Head of caudate nucleus (tissue), 42 donors: Measurements from ENCODE around the gene TOMT.

Experiments
- DNase-seq, 42 donors: peaks; one replicate each; pipeline versions ENCODE4 v3.0.0 to v3.0.0-alpha.2; 2020 to 2021; ENCODE audit warnings: mixed read lengths in 7 of 42
- intact Hi-C: fragments of 100-400 bp; cut with DNase I; formaldehyde crosslinking; loops from one replicate; pipeline ENCODE4 v1.15.0; 2022

TOMT gene

GRCh38 chr11:72084076-72084475 is 21.6 kb upstream of the TOMT start:
- intact Hi-C loops = no loop called here

GRCh38 chr11:72084965-72085364 is 20.8 kb upstream of the TOMT start:
- no peak for DNase-seq
- intact Hi-C loops = no loop called here

More at GRCh38 chr11:72084076-72084475, 21.6 kb upstream of the TOMT start:
- no peak for DNase-seq

- DNase-seq = peak in 31 of 42 donors; percentile 7 to 82 (median 48)
- intact Hi-C loops = no loop called here
These were observed 19.9 kb upstream of the TOMT start for GRCh38 chr11:72085621-72086351.

GRCh38 chr11:72088076-72088808 is 17.5 kb upstream of the TOMT start:
- intact Hi-C loops = no loop called here
- DNase-seq = no peak

- intact Hi-C loops = loop anchor here (5.0 kb wide), 1 partner anchor 64 kb away; no protein-coding TSS in a partner anchor
- DNase-seq = peak; percentile 47 to 91 (median 76)
These were observed 14.4 kb upstream of the TOMT start for GRCh38 chr11:72091292-72091691.

GRCh38 chr11:72098741-72099140 is 7.0 kb upstream of the TOMT start:
- intact Hi-C loops = no loop called here

GRCh38 chr11:72100009-72100408 is 5.7 kb upstream of the TOMT start:
- intact Hi-C loops = no loop called here
- DNase-seq = no peak

More at GRCh38 chr11:72098741-72099140, 7.0 kb upstream of the TOMT start:
- DNase-seq = no peak

GRCh38 chr11:72100462-72100861 is 5.3 kb upstream of the TOMT start:
- intact Hi-C loops = no loop called here
- DNase-seq = no peak

GRCh38 chr11:72102162-72102561 is 3.6 kb upstream of the TOMT start:
- no peak for DNase-seq

GRCh38 chr11:72102631-72102945 is 3.1 kb upstream of the TOMT start:
- intact Hi-C loops = loop anchor here (2.0 kb wide), 1 partner anchor 22 kb away; the partner anchor contains the start of genes LRRC51 and NUMA1
- DNase-seq = no peak

More at GRCh38 chr11:72102162-72102561, 3.6 kb upstream of the TOMT start:
- intact Hi-C loops = loop anchor here (2.0 kb wide), 1 partner anchor 21 kb away; the partner anchor contains the start of genes LRRC51 and NUMA1

- intact Hi-C loops = loop anchor here (1.0 to 2.0 kb wide), 2 partner anchors 9 to 22 kb away; partner anchors contain the start of genes ANAPC15, LRRC51 and NUMA1
- peak; percentile 93 to 100 (median 98) for DNase-seq
These were observed 2.6 kb upstream of the TOMT start, which contains the start of gene LAMTOR1 for GRCh38 chr11:72102946-72103753. LAMTOR1 (minus strand) TSS chr11:72103297; CDS start chr11:72103224, 73 bp downstream.

- no peak for DNase-seq
- intact Hi-C loops = loop anchor here (1.0 to 2.0 kb wide), 2 partner anchors 9 to 23 kb away; partner anchors contain the start of genes ANAPC15, LRRC51 and NUMA1
These were observed 2.0 kb upstream of the TOMT start for GRCh38 chr11:72103754-72104167.

GRCh38 chr11:72111300-72112142 is 5.8 kb downstream of the TOMT start:
- intact Hi-C loops = loop anchor here (1.0 to 5.0 kb wide), 2 partner anchors 8 to 111 kb away; partner anchors contain the start of genes INPPL1 and LAMTOR1
- no peak for DNase-seq

- intact Hi-C loops = loop anchor here (1.0 to 5.0 kb wide), 2 partner anchors 9 to 110 kb away; partner anchors contain the start of genes INPPL1 and LAMTOR1
- peak; percentile 89 to 99 (median 96) for DNase-seq
These were observed 6.6 kb downstream of the TOMT start, which contains the start of gene ANAPC15 for GRCh38 chr11:72112143-72112977. ANAPC15 (minus strand) TSS chr11:72112695; CDS start chr11:72111276, 1,419 bp downstream.

- DNase-seq = no peak
- intact Hi-C loops = loop anchor here (1.0 to 5.0 kb wide), 2 partner anchors 10 to 109 kb away; partner anchors contain the start of genes INPPL1 and LAMTOR1
These were observed 7.5 kb downstream of the TOMT start for GRCh38 chr11:72112978-72113808.

GRCh38 chr11:72114570-72114969 is 8.8 kb downstream of the TOMT start:
- no peak for DNase-seq
- intact Hi-C loops = loop anchor here (5.0 kb wide), 1 partner anchor 108 kb away; the partner anchor contains the start of gene INPPL1
